GM12878 (cell line): ENCODE measurements around the gene GLS.

Experiments
- BCL11A ChIP-seq: IDR thresholded peaks from 2 replicates; pipeline ENCODE4 v1.6.1; 2011; ENCODE audit warnings: low read depth, low read length
- CEBPZ ChIP-seq: fragments of 150-350 bp; IDR thresholded peaks from 2 replicates; pipeline ENCODE4 v1.6.1; 2016; ENCODE audit warnings: low read depth, low read length
- CREM ChIP-seq: IDR thresholded peaks from 2 replicates; pipeline ENCODE4 v1.6.1; 2014; ENCODE audit warnings: antibody characterized with exemption, low read depth
- CTCF ChIP-seq, 3 experiments: IDR thresholded peaks in 2 of 3; conservative IDR thresholded peaks in 1 of 3; 2 replicates each; pipeline ENCODE4 v1.5.1; 2011; ENCODE audit warnings: low read depth in 3 of 3, low read length in 3 of 3, mild to moderate bottlenecking in 3 of 3, control low read depth in 2 of 3, moderate library complexity in 2 of 3, inconsistent platforms in 1 of 3, mixed read lengths in 1 of 3; ENCODE audit not compliant: control insufficient read depth in 2 of 3, insufficient read depth in 1 of 3; ENCODE audit errors: extremely low read depth in 1 of 3
- KDM1A ChIP-seq: fragments of 200-600 bp; sonication (generic); IDR thresholded peaks from 2 replicates; pipeline ENCODE4 v1.6.1; 2016; ENCODE audit warnings: borderline replicate concordance
- NFYB ChIP-seq: IDR thresholded peaks from 2 replicates; pipeline ENCODE4 v1.6.1; 2011; ENCODE audit warnings: low read depth, mild to moderate bottlenecking, low read length, improper control_type of control experiment, moderate library complexity; ENCODE audit not compliant: insufficient read depth
- POLR2AphosphoS5 ChIP-seq: IDR thresholded peaks from 2 replicates; pipeline ENCODE4 v1.6.1; 2011; ENCODE audit warnings: mild to moderate bottlenecking, low read length, inconsistent platforms
- SUZ12 ChIP-seq: fragments of 200-600 bp; sonication (generic); IDR thresholded peaks from one replicate; pipeline ENCODE4 v1.6.1; 2018; ENCODE audit warnings: antibody characterized with exemption, mild to moderate bottlenecking; ENCODE audit not compliant: unreplicated experiment
- TCF12 ChIP-seq: IDR thresholded peaks from 2 replicates; pipeline ENCODE4 v1.6.1; 2011; ENCODE audit warnings: low read depth, mild to moderate bottlenecking, low read length

DNA sequence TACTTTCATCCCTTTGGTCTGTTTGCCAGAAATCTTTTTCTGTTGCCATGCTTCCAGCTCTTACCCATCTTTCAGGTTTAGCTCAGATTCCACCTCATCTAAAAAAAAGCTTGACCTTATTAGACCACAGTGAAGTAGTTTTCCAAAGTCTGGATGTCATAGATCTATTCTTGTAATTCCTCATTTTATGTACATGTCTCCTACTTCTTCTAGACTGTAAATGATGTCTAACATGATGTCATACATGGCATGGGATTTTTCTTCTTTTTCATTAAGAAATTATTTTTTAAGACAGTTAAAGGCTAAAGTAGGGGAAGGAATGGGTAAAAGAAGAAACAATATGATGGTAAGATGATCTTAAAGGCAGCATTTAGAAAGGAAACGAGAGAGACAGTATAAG, 11.3 kb downstream of the GLS start:
- TF ChIP-seq TCF12, result no peak
- no peak for TF ChIP-seq KDM1A
- no peak for TF ChIP-seq NFYB
- no peak for TF ChIP-seq CTCF (IDR thresholded peaks at IDR 0.05 in 2 of 3, conservative IDR thresholded peaks at IDR 0.05 in 1 of 3; ENCODE audit: control insufficient read depth in 2 of 3, extremely low read depth in 1 of 3, insufficient read depth in 1 of 3, low read depth in 3 of 3, low read length in 3 of 3)
- TF ChIP-seq CREM, result no peak
- TF ChIP-seq SUZ12, result no peak
- TF ChIP-seq POLR2AphosphoS5, result no peak
- no peak for TF ChIP-seq BCL11A
- no peak for TF ChIP-seq CEBPZ
